ENCODE results near the gene CALN1.

The CALN1 gene

DNA sequence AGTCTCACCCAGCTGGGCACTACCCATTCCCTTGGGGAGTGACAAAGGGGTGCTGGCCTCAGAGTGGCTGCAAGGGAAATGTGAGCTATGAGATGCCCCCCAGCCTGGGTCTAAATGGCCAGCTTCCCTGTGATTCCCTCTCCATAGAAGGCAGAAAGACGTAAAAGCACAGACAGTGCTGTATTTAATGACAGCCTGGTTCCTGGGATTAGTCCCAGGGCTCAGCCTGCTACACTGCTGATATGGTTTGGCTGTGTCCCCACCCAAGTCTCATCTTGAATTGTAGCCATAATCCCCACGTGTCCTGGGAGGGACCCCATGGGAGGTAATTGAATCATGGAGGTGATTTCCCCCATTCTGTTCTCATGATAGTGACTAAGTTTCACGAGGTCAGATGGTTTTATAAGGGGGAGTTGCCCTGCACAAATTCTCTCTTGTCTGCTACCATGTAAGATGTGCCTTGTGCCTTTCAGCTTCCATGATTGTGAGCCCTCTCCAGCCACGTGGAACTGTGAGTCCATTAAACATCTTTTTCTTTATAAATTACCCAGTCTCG is 23.9 kb upstream of the CALN1 start:
- H3K4me3 ChIP-seq (ENCODE audit: low read depth, low read length): no peak overlapping the region
- no peaks in the 10 kb centered on the region for H3K36me3 ChIP-seq (ENCODE audit: control insufficient read depth in 2 of 2, insufficient read depth in 1 of 2, low read length in 2 of 2)
- TF ChIP-seq ZNF626 (tag by site-specific recombination; IDR thresholded peaks at IDR 0.05): no peak
- no peak for TF ChIP-seq ZNF19 (tag by site-specific recombination; IDR thresholded peaks at IDR 0.05; ENCODE audit: low read depth)
- no peak for TF ChIP-seq ZNF529 (tag by site-specific recombination; IDR thresholded peaks at IDR 0.05; ENCODE audit: insufficient replicate concordance)
- TF ChIP-seq, protein P1, sequence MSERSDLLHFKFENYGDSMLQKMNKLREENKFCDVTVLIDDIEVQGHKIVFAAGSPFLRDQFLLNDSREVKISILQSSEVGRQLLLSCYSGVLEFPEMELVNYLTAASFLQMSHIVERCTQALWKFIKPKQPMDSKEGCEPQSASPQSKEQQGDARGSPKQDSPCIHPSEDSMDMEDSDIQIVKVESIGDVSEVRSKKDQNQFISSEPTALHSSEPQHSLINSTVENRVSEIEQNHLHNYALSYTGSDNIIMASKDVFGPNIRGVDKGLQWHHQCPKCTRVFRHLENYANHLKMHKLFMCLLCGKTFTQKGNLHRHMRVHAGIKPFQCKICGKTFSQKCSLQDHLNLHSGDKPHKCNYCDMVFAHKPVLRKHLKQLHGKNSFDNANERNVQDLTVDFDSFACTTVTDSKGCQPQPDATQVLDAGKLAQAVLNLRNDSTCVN (tag by site-specific recombination; optimal IDR thresholded peaks at IDR 0.05): no peak
- TF ChIP-seq, protein P2, sequence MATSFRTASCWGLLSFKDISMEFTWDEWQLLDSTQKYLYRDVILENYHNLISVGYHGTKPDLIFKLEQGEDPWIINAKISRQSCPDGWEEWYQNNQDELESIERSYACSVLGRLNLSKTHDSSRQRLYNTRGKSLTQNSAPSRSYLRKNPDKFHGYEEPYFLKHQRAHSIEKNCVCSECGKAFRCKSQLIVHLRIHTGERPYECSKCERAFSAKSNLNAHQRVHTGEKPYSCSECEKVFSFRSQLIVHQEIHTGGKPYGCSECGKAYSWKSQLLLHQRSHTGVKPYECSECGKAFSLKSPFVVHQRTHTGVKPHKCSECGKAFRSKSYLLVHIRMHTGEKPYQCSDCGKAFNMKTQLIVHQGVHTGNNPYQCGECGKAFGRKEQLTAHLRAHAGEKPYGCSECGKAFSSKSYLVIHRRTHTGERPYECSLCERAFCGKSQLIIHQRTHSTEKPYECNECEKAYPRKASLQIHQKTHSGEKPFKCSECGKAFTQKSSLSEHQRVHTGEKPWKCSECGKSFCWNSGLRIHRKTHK (tag by site-specific recombination; IDR thresholded peaks at IDR 0.05): no peak
- no peak for TF ChIP-seq ZFP3 (tag by site-specific recombination; IDR thresholded peaks at IDR 0.05; ENCODE audit: low read depth)
- TF ChIP-seq ZNF132 (tag by site-specific recombination; IDR thresholded peaks at IDR 0.05; ENCODE audit: borderline replicate concordance): no peak
- TF ChIP-seq, protein P3, sequence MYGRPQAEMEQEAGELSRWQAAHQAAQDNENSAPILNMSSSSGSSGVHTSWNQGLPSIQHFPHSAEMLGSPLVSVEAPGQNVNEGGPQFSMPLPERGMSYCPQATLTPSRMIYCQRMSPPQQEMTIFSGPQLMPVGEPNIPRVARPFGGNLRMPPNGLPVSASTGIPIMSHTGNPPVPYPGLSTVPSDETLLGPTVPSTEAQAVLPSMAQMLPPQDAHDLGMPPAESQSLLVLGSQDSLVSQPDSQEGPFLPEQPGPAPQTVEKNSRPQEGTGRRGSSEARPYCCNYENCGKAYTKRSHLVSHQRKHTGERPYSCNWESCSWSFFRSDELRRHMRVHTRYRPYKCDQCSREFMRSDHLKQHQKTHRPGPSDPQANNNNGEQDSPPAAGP (tag by site-specific recombination; IDR thresholded peaks at IDR 0.05): no peak
- no peak for TF ChIP-seq ZNF202 (tag by site-specific recombination; IDR thresholded peaks at IDR 0.05; ENCODE audit: borderline replicate concordance)
- TF ChIP-seq, protein P4, sequence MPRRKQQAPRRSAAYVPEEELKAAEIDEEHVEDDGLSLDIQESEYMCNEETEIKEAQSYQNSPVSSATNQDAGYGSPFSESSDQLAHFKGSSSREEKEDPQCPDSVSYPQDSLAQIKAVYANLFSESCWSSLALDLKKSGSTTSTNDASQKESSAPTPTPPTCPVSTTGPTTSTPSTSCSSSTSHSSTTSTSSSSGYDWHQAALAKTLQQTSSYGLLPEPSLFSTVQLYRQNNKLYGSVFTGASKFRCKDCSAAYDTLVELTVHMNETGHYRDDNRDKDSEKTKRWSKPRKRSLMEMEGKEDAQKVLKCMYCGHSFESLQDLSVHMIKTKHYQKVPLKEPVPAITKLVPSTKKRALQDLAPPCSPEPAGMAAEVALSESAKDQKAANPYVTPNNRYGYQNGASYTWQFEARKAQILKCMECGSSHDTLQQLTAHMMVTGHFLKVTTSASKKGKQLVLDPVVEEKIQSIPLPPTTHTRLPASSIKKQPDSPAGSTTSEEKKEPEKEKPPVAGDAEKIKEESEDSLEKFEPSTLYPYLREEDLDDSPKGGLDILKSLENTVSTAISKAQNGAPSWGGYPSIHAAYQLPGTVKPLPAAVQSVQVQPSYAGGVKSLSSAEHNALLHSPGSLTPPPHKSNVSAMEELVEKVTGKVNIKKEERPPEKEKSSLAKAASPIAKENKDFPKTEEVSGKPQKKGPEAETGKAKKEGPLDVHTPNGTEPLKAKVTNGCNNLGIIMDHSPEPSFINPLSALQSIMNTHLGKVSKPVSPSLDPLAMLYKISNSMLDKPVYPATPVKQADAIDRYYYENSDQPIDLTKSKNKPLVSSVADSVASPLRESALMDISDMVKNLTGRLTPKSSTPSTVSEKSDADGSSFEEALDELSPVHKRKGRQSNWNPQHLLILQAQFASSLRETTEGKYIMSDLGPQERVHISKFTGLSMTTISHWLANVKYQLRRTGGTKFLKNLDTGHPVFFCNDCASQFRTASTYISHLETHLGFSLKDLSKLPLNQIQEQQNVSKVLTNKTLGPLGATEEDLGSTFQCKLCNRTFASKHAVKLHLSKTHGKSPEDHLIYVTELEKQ (tag by site-specific recombination; IDR thresholded peaks at IDR 0.05; ENCODE audit: borderline replicate concordance): no peak
- no peak for TF ChIP-seq ZNF558 (tag by site-specific recombination; IDR thresholded peaks at IDR 0.05)
- no peak for TF ChIP-seq ZBTB48 (tag by site-specific recombination; IDR thresholded peaks at IDR 0.05)
- TF ChIP-seq ZNF404 (tag by site-specific recombination; IDR thresholded peaks at IDR 0.05): no peak
- no peak for TF ChIP-seq ZNF248 (tag by site-specific recombination; IDR thresholded peaks at IDR 0.05)
- TF ChIP-seq, protein P5, sequence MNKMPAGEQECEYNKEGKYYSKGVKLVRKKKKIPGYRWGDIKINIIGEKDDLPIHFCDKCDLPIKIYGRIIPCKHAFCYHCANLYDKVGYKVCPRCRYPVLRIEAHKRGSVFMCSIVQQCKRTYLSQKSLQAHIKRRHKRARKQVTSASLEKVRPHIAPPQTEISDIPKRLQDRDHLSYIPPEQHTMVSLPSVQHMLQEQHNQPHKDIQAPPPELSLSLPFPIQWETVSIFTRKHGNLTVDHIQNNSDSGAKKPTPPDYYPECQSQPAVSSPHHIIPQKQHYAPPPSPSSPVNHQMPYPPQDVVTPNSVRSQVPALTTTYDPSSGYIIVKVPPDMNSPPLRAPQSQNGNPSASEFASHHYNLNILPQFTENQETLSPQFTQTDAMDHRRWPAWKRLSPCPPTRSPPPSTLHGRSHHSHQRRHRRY (tag by site-specific recombination; IDR thresholded peaks at IDR 0.05): no peak
- no peak for TF ChIP-seq ZNF561 (tag by site-specific recombination; IDR thresholded peaks at IDR 0.05; ENCODE audit: borderline replicate concordance)
- TF ChIP-seq KLF16 (tag by site-specific recombination; IDR thresholded peaks at IDR 0.05): no peak
- no peak for TF ChIP-seq ZNF223 (tag by site-specific recombination; IDR thresholded peaks at IDR 0.05)
- TF ChIP-seq, protein P6, sequence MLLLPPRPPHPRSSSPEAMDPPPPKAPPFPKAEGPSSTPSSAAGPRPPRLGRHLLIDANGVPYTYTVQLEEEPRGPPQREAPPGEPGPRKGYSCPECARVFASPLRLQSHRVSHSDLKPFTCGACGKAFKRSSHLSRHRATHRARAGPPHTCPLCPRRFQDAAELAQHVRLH (tag by site-specific recombination; IDR thresholded peaks at IDR 0.05): no peak
- no peak for TF ChIP-seq ZNF214 (tag by site-specific recombination; IDR thresholded peaks at IDR 0.05; ENCODE audit: borderline replicate concordance)
- no peak overlapping the region for H3K27ac ChIP-seq (ENCODE audit: extremely low read depth, low read depth, low read length)
- CTCF ChIA-PET: no interaction called here
- POLR2A ChIA-PET: no interaction called here
- no peaks in the 10 kb centered on the region for H3K4me1 ChIP-seq (ENCODE audit: control insufficient read depth, insufficient read depth, low read length)
- no peaks in the 10 kb centered on the region for H3K9me3 ChIP-seq (ENCODE audit: control insufficient read depth, insufficient read depth, low read depth, low read length)
